Mesenchymal stem cell (in vitro differentiated cells and primary cell): ENCODE results near the gene ZBED1.
"Not testable (repeated sequence)": the region's sequence is repeated elsewhere in the genome, so short reads cannot be mapped to it uniquely, and the experiment has no call there.

Experiments
- DNase-seq: peaks from one replicate; pipeline ENCODE4 v3.0.0-alpha.2; 2013
- H2AFZ ChIP-seq: one replicate; pipeline ENCODE4 v1.6.1; 2013; ENCODE audit warnings: low read depth, mild to moderate bottlenecking, control low read depth, inconsistent platforms, low read length, moderate library complexity
- H2AK5ac ChIP-seq: 2 replicates; pipeline ENCODE4 v1.6.1; 2013; ENCODE audit warnings: low read length, moderate library complexity, mild to moderate bottlenecking, inconsistent platforms; ENCODE audit not compliant: severe bottlenecking
- H2BK120ac ChIP-seq: one replicate; pipeline ENCODE4 v1.6.1; 2013; ENCODE audit warnings: low read depth, mild to moderate bottlenecking, inconsistent platforms, low read length, moderate library complexity
- H2BK12ac ChIP-seq, 2 experiments: one replicate each; pipeline ENCODE4 v1.6.1; 2013; ENCODE audit warnings: inconsistent platforms in 2 of 2, low read length in 2 of 2, mild to moderate bottlenecking in 2 of 2, moderate library complexity in 2 of 2, control low read depth in 1 of 2
- H2BK15ac ChIP-seq: one replicate; pipeline ENCODE4 v1.6.1; 2013; ENCODE audit warnings: mild to moderate bottlenecking, low read depth, inconsistent platforms; ENCODE audit not compliant: poor library complexity, severe bottlenecking
- H2BK5ac ChIP-seq: 2 replicates; pipeline ENCODE4 v1.6.1; 2013; ENCODE audit warnings: low read depth, mild to moderate bottlenecking, low read length, control low read depth, inconsistent platforms; ENCODE audit not compliant: poor library complexity, severe bottlenecking
- H3K14ac ChIP-seq, 2 experiments: one replicate each; pipeline ENCODE4 v1.6.1; 2013; ENCODE audit warnings: inconsistent platforms in 2 of 2, low read length in 2 of 2, control low read depth in 1 of 2, mild to moderate bottlenecking in 1 of 2, moderate library complexity in 1 of 2
- H3K18ac ChIP-seq, 2 experiments: one replicate each; pipeline ENCODE4 v1.6.1; 2013; ENCODE audit warnings: inconsistent platforms in 2 of 2, low read length in 2 of 2, control low read depth in 1 of 2, low read depth in 1 of 2, mild to moderate bottlenecking in 1 of 2
- H3K23ac ChIP-seq, 2 experiments: one replicate each; pipeline ENCODE4 v1.6.1; 2013; ENCODE audit warnings: inconsistent platforms in 2 of 2, low read length in 2 of 2, mild to moderate bottlenecking in 2 of 2, moderate library complexity in 2 of 2, control low read depth in 1 of 2
- H3K27ac ChIP-seq: 2 replicates; pipeline ENCODE4 v1.5.1; 2013; ENCODE audit warnings: mild to moderate bottlenecking, moderate library complexity, low read length, control low read depth, inconsistent platforms; ENCODE audit not compliant: poor library complexity, severe bottlenecking
- H3K27me3 ChIP-seq, 2 experiments: 2 replicates each; pipeline versions ENCODE4 v1.6.1 to v1.7.0; 2013; ENCODE audit warnings: low read length in 2 of 2, mild to moderate bottlenecking in 2 of 2, moderate library complexity in 2 of 2, control low read depth in 1 of 2, inconsistent platforms in 1 of 2; ENCODE audit not compliant: control insufficient read depth in 1 of 2, insufficient read depth in 1 of 2
- H3K36me3 ChIP-seq, 2 experiments: 2 replicates each; pipeline versions ENCODE4 v1.6.1 to v1.7.0; 2013; ENCODE audit warnings: low read length in 2 of 2, control low read depth in 1 of 2, inconsistent platforms in 1 of 2, low read depth in 1 of 2, mild to moderate bottlenecking in 1 of 2; ENCODE audit not compliant: insufficient read depth in 2 of 2, control insufficient read depth in 1 of 2
- H3K4ac ChIP-seq, 2 experiments: one replicate each; pipeline ENCODE4 v1.6.1; 2013; ENCODE audit warnings: inconsistent platforms in 2 of 2, low read length in 2 of 2, mild to moderate bottlenecking in 2 of 2, moderate library complexity in 2 of 2, control low read depth in 1 of 2, low read depth in 1 of 2
- H3K4me1 ChIP-seq: 2 replicates; pipeline ENCODE4 v1.6.1; 2013; ENCODE audit warnings: low read depth, low read length, control low read depth; ENCODE audit not compliant: control insufficient read depth, insufficient read depth
- H3K4me2 ChIP-seq: 2 replicates; pipeline ENCODE4 v1.6.1; 2013; ENCODE audit warnings: low read length, mild to moderate bottlenecking, inconsistent platforms; ENCODE audit not compliant: poor library complexity, severe bottlenecking
- H3K4me3 ChIP-seq, 2 experiments: 2 replicates each; pipeline versions ENCODE4 v1.5.1 to v1.7.0; 2013; ENCODE audit warnings: low read length in 2 of 2, mild to moderate bottlenecking in 2 of 2, control low read depth in 1 of 2, low read depth in 1 of 2; ENCODE audit not compliant: insufficient read depth in 1 of 2
- H3K79me1 ChIP-seq: replicated peaks from 2 replicates; pipeline ENCODE4 v1.6.1; 2013; ENCODE audit warnings: mild to moderate bottlenecking, control low read depth, low read length, inconsistent platforms; ENCODE audit not compliant: poor library complexity, severe bottlenecking
- H3K9ac ChIP-seq: 2 replicates; pipeline ENCODE4 v1.7.0; 2013; ENCODE audit warnings: mild to moderate bottlenecking, low read length, moderate library complexity
- H3K9me3 ChIP-seq: 2 replicates; pipeline ENCODE4 v1.7.0; 2013; ENCODE audit warnings: mild to moderate bottlenecking, low read length; ENCODE audit not compliant: control insufficient read depth
- H4K8ac ChIP-seq: one replicate; pipeline ENCODE4 v1.6.1; 2013; ENCODE audit warnings: inconsistent platforms, mild to moderate bottlenecking, low read length, moderate library complexity
- H4K91ac ChIP-seq: one replicate; pipeline ENCODE4 v1.6.1; 2013; ENCODE audit warnings: mild to moderate bottlenecking, low read length, inconsistent platforms
- WGBS: methylation state at CpG from one replicate; pipeline ENCODE4 v1.1.7; 2013; ENCODE audit warnings: mixed read lengths; 5-methylcytosine and 5-hydroxymethylcytosine counted together

The ZBED1 gene

GRCh38 chrX:2457289-2458133, 43.3 kb downstream of the ZBED1 start:
- DNase-seq = no peak
- Histone ChIP-seq H3K9ac (no peak overlapping the region), H3K79me1 (peaks cover 41% of the 10 kb centered on the region), H2BK15ac (no peak overlapping the region), H3K18ac (no peak overlapping the region), H3K4ac (no peak overlapping the region), H2AFZ (no peak overlapping the region), H3K9me3 (no peaks in the 10 kb centered on the region), H4K91ac (no peak overlapping the region), H3K4me1 (no peaks in the 10 kb centered on the region), H2BK120ac (no peak overlapping the region), H2BK12ac (no peak overlapping the region), H4K8ac (no peak overlapping the region), H3K4me2 (no peak overlapping the region), H3K14ac (no peak overlapping the region), H3K23ac (no peak overlapping the region), H2AK5ac (no peak overlapping the region), H3K36me3 (peaks cover 3 to 8% of the 10 kb centered on the region in 2 experiments), H3K4me3 (no peak overlapping the region), H3K27ac (no peak overlapping the region), H3K27me3 (no peaks in the 10 kb centered on the region), H2BK5ac (no peak overlapping the region)
- 94% methylated on average over 26 of the region's 26 CpGs for WGBS

- not testable (repeated sequence) for H3K4me3 ChIP-seq, H2BK5ac ChIP-seq, H3K4me1 ChIP-seq, H2AK5ac ChIP-seq, H3K18ac ChIP-seq, DNase-seq, H3K27ac ChIP-seq, H4K8ac ChIP-seq, H2BK15ac ChIP-seq, H3K4ac ChIP-seq, H2BK12ac ChIP-seq, H3K27me3 ChIP-seq, H3K9me3 ChIP-seq, H2BK120ac ChIP-seq, H2AFZ ChIP-seq, H4K91ac ChIP-seq, H3K14ac ChIP-seq, H3K23ac ChIP-seq, H3K4me2 ChIP-seq, H3K9ac ChIP-seq
- 94% methylated on average over 8 of the region's 8 CpGs for WGBS
- peaks cover 47% of the 10 kb centered on the region for H3K79me1 ChIP-seq
- H3K36me3 ChIP-seq = peaks cover 3 to 12% of the 10 kb centered on the region in 2 experiments
Observed at GRCh38 chrX:2456091-2456490, 44.7 kb downstream of the ZBED1 start.

GRCh38 chrX:2454620-2455019, 46.2 kb downstream of the ZBED1 start:
- not testable (repeated sequence) for H3K27ac ChIP-seq

GRCh38 chrX:2452799-2453198, 48.0 kb downstream of the ZBED1 start:
- 95% methylated on average over 3 of the region's 4 CpGs for WGBS
- H2BK15ac ChIP-seq = no peak overlapping the region
- H3K4ac ChIP-seq = no peak overlapping the region
- peaks cover 2% of the 10 kb centered on the region for H3K4me1 ChIP-seq
- H3K4me2 ChIP-seq = no peak overlapping the region
- H2BK120ac ChIP-seq = no peak overlapping the region
- H3K14ac ChIP-seq = no peak overlapping the region
- no peak overlapping the region for H4K91ac ChIP-seq
- no peak overlapping the region for H2BK12ac ChIP-seq
- H4K8ac ChIP-seq = no peak overlapping the region
- no peak overlapping the region for H3K9ac ChIP-seq
- peaks cover 3 to 8% of the 10 kb centered on the region in 2 experiments for H3K36me3 ChIP-seq
- no peaks in the 10 kb centered on the region for H3K27me3 ChIP-seq
- no peak overlapping the region for H2BK5ac ChIP-seq
- no peak for DNase-seq
- no peak overlapping the region for H2AK5ac ChIP-seq
- no peak overlapping the region for H3K27ac ChIP-seq
- no peaks in the 10 kb centered on the region for H3K9me3 ChIP-seq
- peaks cover 37% of the 10 kb centered on the region for H3K79me1 ChIP-seq
- no peak overlapping the region for H2AFZ ChIP-seq
- H3K4me3 ChIP-seq = no peak overlapping the region
- H3K23ac ChIP-seq = no peak overlapping the region
- no peak overlapping the region for H3K18ac ChIP-seq

More at GRCh38 chrX:2454620-2455019, 46.2 kb downstream of the ZBED1 start:
- H3K4me2 ChIP-seq, H3K18ac ChIP-seq, H2BK12ac ChIP-seq, H2BK120ac ChIP-seq, H3K27me3 ChIP-seq, H3K4me3 ChIP-seq, H4K91ac ChIP-seq, H4K8ac ChIP-seq, DNase-seq, H2BK15ac ChIP-seq, H3K23ac ChIP-seq, H3K14ac ChIP-seq, H3K9me3 ChIP-seq, H3K9ac ChIP-seq, H2AFZ ChIP-seq, H3K4me1 ChIP-seq, H2AK5ac ChIP-seq, H2BK5ac ChIP-seq, H3K4ac ChIP-seq: not testable (repeated sequence)
- H3K36me3 ChIP-seq = peaks cover 3 to 12% of the 10 kb centered on the region in 2 experiments
- WGBS = 99% methylated on average over 8 of the region's 9 CpGs
- peaks cover 47% of the 10 kb centered on the region for H3K79me1 ChIP-seq
